ENCODE results near the gene YIF1A. TPM values are rescaled to one million over a fixed set of nuclear protein-coding genes. Genes with fewer than 3 reads are reported as not detected.

The YIF1A gene
- polyA plus RNA-seq, 2 of the 4 experiments (the other 2 are of a cell fraction): 79.7 to 99.7 TPM

DNA sequence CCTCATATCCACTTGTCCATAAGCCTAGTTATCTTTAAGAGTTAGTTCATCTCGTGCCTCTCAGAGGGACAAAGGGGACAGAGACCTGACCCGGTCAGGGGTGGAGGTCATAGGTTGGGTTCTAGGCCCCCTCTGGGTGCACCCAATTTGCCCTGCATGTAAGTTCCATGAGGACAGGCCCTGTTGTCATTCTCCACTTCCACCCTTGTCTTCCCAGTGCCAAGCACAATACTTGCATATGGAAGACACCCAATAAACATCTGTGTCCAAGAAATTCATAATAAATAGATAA, 1.3 kb upstream of the YIF1A start:
- no peak overlapping the region; a peak in 2 of 6 replicates for H3K27ac ChIP-seq
- ChIA-PET POLR2A (no interaction called here), CTCF (interaction anchor here (0.6 to 8.3 kb wide), 4 partner anchors 9 to 98 kb away, joined by 3 to 63 read pairs (median 14); no protein-coding TSS in a partner anchor)
- peak overlapping the region; percentile 91 for H3K4me2 ChIP-seq
- H3K4me3 ChIP-seq: 0 out of 3 replicates have a peak overlapping the region, but pooled peaks have one; percentile 86
- no peaks in the 10 kb centered on the region for H3K9me3 ChIP-seq
- DNase-seq (ENCODE audit: low read depth in 1 of 2, low spot score in 1 of 2): no peak
- peaks cover 20% of the 10 kb centered on the region for H3K4me1 ChIP-seq
- FAIRE-seq: no peak
- no peak for ATAC-seq
- TF ChIP-seq EHMT2 (IDR thresholded peaks at IDR 0.05; ENCODE audit: low read depth): peak; percentile 55; the same call in 1 of the 2 replicates
- no peak for TF ChIP-seq CEBPB (IDR thresholded peaks at IDR 0.05)
- TF ChIP-seq, protein P1, sequence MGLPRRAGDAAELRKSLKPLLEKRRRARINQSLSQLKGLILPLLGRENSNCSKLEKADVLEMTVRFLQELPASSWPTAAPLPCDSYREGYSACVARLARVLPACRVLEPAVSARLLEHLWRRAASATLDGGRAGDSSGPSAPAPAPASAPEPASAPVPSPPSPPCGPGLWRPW (IDR thresholded peaks at IDR 0.05): no peak
- 85% methylated on average over 2 of the region's 2 CpGs for WGBS (ENCODE audit: missing lambda C conversion rate)

DNA sequence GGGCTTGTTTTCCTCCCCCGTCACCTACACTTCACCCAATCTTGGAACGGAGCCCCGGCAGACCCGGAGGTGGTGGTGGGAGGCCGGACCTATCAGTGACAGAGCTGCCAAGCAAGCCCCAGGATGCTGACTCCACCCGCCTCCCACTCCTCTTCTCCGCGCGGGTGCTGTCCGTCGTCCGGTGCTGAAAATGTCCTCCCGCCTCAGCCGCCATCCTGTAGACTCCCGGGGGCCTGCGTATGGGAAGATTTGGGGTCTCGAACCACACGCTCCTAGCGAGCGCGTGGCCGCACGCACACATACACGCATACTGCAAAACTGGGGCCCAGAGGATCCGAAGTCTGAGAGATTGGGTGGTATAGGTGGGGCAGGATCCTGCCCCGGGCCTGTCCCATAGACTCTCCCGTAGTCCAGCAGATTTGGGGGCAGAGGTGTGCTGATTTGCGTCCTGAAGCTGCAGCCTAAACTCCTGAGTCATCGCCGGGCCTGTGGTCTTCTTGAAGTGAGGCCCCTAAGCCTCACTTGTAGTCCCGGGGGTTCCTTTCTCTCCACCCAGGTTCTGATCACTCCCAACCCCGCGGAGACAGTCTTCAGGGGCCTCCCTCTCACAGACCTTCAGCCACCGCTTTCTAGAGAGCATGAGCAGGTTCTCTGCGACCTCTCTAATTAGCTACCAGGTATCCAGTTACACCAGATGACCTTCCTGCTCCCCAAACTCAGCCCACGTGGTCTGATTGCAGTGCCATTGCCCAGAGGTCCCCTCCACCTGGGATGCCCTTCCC, 796 bp upstream of the YIF1A start:
- Histone ChIP-seq H3K9me3 (no peaks in the 10 kb centered on the region), H3K4me2 (peak overlapping the region; percentile 91), H3K4me1 (peaks cover 20% of the 10 kb centered on the region), H3K4me3 (peak overlapping the region; percentile 86), H3K27ac (peak overlapping the region; percentile 79 to 88)
- POLR2A ChIA-PET: interaction anchor here (0.5 to 1.5 kb wide), 8 partner anchors 9 to 236 kb away, joined by 3 to 10 read pairs (median 4); partner anchors contain the start of genes BRMS1, NPAS4 and RIN1
- ATAC-seq: peak; percentile 41 to 58
- WGBS (ENCODE audit: missing lambda C conversion rate): 19% methylated on average over 33 of the region's 36 CpGs
- TF ChIP-seq ZSCAN20 (CRISPR knock-in tag; IDR thresholded peaks at IDR 0.05) (peak; percentile 48; the same call in 1 of the 2 replicates), CBX2 (IDR thresholded peaks at IDR 0.05; ENCODE audit: borderline replicate concordance, low read depth) (no peak), KDM5A (IDR thresholded peaks at IDR 0.05) (no peak), EHMT2 (IDR thresholded peaks at IDR 0.05; ENCODE audit: low read depth) (peak; percentile 91), JUN (IDR thresholded peaks at IDR 0.05) (0 out of 5 replicates have a peak, but pooled peaks of 1 of the 2 experiments have one; percentile 7), GATA3 (IDR thresholded peaks at IDR 0.05; ENCODE audit: borderline replicate concordance) (0 out of 2 replicates have a peak, but pooled peaks have one; percentile 5), TFCP2L1 (CRISPR knock-in tag; IDR thresholded peaks at IDR 0.05) (0 out of 2 replicates have a peak, but pooled peaks have one; percentile 31), KDM1A (IDR thresholded peaks at IDR 0.05; ENCODE audit: low read depth) (0 out of 2 replicates have a peak, but pooled peaks have one; percentile 44)
- TF ChIP-seq, protein P2, sequence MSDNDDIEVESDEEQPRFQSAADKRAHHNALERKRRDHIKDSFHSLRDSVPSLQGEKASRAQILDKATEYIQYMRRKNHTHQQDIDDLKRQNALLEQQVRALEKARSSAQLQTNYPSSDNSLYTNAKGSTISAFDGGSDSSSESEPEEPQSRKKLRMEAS (IDR thresholded peaks at IDR 0.05): 0 out of 2 replicates have a peak, but pooled peaks have one; percentile 9
- TF ChIP-seq, protein P3, sequence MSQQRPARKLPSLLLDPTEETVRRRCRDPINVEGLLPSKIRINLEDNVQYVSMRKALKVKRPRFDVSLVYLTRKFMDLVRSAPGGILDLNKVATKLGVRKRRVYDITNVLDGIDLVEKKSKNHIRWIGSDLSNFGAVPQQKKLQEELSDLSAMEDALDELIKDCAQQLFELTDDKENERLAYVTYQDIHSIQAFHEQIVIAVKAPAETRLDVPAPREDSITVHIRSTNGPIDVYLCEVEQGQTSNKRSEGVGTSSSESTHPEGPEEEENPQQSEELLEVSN (IDR thresholded peaks at IDR 0.05; ENCODE audit: borderline replicate concordance, low read depth): peak; percentile 28; the same call in 1 of the 2 replicates
- TF ChIP-seq, protein P4, sequence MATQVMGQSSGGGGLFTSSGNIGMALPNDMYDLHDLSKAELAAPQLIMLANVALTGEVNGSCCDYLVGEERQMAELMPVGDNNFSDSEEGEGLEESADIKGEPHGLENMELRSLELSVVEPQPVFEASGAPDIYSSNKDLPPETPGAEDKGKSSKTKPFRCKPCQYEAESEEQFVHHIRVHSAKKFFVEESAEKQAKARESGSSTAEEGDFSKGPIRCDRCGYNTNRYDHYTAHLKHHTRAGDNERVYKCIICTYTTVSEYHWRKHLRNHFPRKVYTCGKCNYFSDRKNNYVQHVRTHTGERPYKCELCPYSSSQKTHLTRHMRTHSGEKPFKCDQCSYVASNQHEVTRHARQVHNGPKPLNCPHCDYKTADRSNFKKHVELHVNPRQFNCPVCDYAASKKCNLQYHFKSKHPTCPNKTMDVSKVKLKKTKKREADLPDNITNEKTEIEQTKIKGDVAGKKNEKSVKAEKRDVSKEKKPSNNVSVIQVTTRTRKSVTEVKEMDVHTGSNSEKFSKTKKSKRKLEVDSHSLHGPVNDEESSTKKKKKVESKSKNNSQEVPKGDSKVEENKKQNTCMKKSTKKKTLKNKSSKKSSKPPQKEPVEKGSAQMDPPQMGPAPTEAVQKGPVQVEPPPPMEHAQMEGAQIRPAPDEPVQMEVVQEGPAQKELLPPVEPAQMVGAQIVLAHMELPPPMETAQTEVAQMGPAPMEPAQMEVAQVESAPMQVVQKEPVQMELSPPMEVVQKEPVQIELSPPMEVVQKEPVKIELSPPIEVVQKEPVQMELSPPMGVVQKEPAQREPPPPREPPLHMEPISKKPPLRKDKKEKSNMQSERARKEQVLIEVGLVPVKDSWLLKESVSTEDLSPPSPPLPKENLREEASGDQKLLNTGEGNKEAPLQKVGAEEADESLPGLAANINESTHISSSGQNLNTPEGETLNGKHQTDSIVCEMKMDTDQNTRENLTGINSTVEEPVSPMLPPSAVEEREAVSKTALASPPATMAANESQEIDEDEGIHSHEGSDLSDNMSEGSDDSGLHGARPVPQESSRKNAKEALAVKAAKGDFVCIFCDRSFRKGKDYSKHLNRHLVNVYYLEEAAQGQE (IDR thresholded peaks at IDR 0.05): peak; percentile 98
- TF ChIP-seq, protein P1 (IDR thresholded peaks at IDR 0.05): no peak
- FAIRE-seq: no peak
- CTCF ChIA-PET: interaction anchor here (0.6 to 8.3 kb wide), 10 partner anchors 8 to 140 kb away, joined by 3 to 63 read pairs (median 4); partner anchors contain the start of gene RIN1
- peak in 1 of 2 experiments; percentile 60 for DNase-seq (ENCODE audit: low read depth in 1 of 2, low spot score in 1 of 2)
